HepG2 (cell line): ENCODE data around the gene ATP9A. TPM values are rescaled to one million over a fixed set of nuclear protein-coding genes. Genes with fewer than 3 reads are reported as not detected.

Source experiments
- ATAC-seq: fragments of 200-7000 bp; cut with Tn5 transposase; 3 replicates; pipeline ENCODE4 v1.9.1; 2020; ENCODE audit warnings: mild to moderate bottlenecking, moderate library complexity
- BruUV-seq: library from RNA; stranded (reverse); fragments of 400-500 nt; replicated peaks from 2 replicates; lab custom pipeline; 2021; lab: Mats Ljungman, UMichigan
- CTCF ChIA-PET: fragments of 300-600 bp; formaldehyde crosslinking; extraction: SDS; loops from one replicate; lab custom pipeline; 2021; ENCODE audit warnings: low total read pairs, inconsistent platforms, low intra/inter-chr PET ratio; lab: Yijun Ruan, JAX
- POLR2A ChIA-PET: fragments of 350-600 bp; sonication (Branson Sonifier 250); formaldehyde crosslinking; loops from one replicate; lab custom pipeline; 2020; ENCODE audit warnings: antibody characterized with exemption, inconsistent platforms; lab: Yijun Ruan, JAX
- DNase-seq: peaks from one replicate; pipeline ENCODE4 v3.0.0-alpha.2; 2015; ENCODE audit warnings: low spot score
- FAIRE-seq: peaks from 3 replicates; lab custom pipeline; 2011; peaks lifted over from hg19 to GRCh38; lab: Jason Lieb, UNC
- H2AFZ ChIP-seq: one replicate; pipeline ENCODE4 v1.6.1; 2011; ENCODE audit warnings: low read length, inconsistent platforms
- H3K27ac ChIP-seq: fragments of 300-600 bp; 3 replicates; pipeline ENCODE4 v1.8.0; 2011; ENCODE audit warnings: mixed run types, mild to moderate bottlenecking, mixed read lengths, low read length, inconsistent platforms; ENCODE audit not compliant: insufficient read depth; ENCODE audit errors: extremely low read length
- H3K27me3 ChIP-seq, 2 experiments: fragments of 200-600 bp in 1 of 2; 2 replicates in 1 of 2; 3 replicates in 1 of 2; pipeline versions ENCODE4 v1.6.0 to v1.8.0; 2011; ENCODE audit warnings: low read length in 2 of 2, mild to moderate bottlenecking in 2 of 2, moderate library complexity in 2 of 2, inconsistent platforms in 1 of 2; ENCODE audit not compliant: insufficient read depth in 2 of 2, control insufficient read depth in 1 of 2
- H3K36me3 ChIP-seq, 2 experiments: fragments of 200-600 bp in 1 of 2; replicated peaks in 1 of 2; 2 replicates in 1 of 2; 3 replicates in 1 of 2; pipeline versions ENCODE4 v1.5.1 to v1.8.0; 2011; ENCODE audit warnings: low read length in 2 of 2, inconsistent platforms in 1 of 2; ENCODE audit not compliant: insufficient read depth in 2 of 2, control insufficient read depth in 1 of 2
- H3K4me1 ChIP-seq: 2 replicates; pipeline ENCODE4 v1.5.1; 2012; ENCODE audit warnings: low read length, inconsistent platforms; ENCODE audit not compliant: insufficient read depth
- H3K4me2 ChIP-seq: 2 replicates; pipeline ENCODE4 v1.6.0; 2011; ENCODE audit warnings: low read depth, low read length, inconsistent platforms
- H3K4me3 ChIP-seq, 3 experiments: fragments of 200-600 bp in 1 of 3; sonication (generic), shearing (Covaris generic) in 1 of 3; replicated peaks in 1 of 3; 2 replicates each; pipeline ENCODE4 v1.5.1; 2011 to 2016; ENCODE audit warnings: low read length in 3 of 3, inconsistent platforms in 2 of 3, low read depth in 2 of 3, mild to moderate bottlenecking in 2 of 3, control low read depth in 1 of 3, mixed read lengths in 1 of 3; ENCODE audit not compliant: insufficient read depth in 1 of 3
- H3K79me2 ChIP-seq: one replicate; pipeline ENCODE4 v1.6.1; 2011; ENCODE audit warnings: low read length, inconsistent platforms; ENCODE audit not compliant: insufficient read depth
- H3K9ac ChIP-seq: 2 replicates; pipeline ENCODE4 v1.6.0; 2011; ENCODE audit warnings: mild to moderate bottlenecking, low read depth, low read length, inconsistent platforms; ENCODE audit not compliant: insufficient read depth
- H3K9me3 ChIP-seq: 2 replicates; pipeline ENCODE4 v1.5.1; 2012; ENCODE audit warnings: mild to moderate bottlenecking, low read length
- H4K20me1 ChIP-seq: 2 replicates; pipeline ENCODE4 v1.6.0; 2011; ENCODE audit warnings: inconsistent platforms, mild to moderate bottlenecking, low read length, moderate library complexity; ENCODE audit not compliant: insufficient read depth
- EHMT2 ChIP-seq: fragments of 200-600 bp; sonication (generic); IDR thresholded peaks from 2 replicates; pipeline ENCODE4 v1.7.0; 2017; ENCODE audit warnings: antibody characterized with exemption, low read depth, low read length, borderline replicate concordance
- FOXA3 ChIP-seq: IDR thresholded peaks from 2 replicates; pipeline ENCODE4 v1.6.1; 2016; ENCODE audit warnings: missing genetic modification reagents, missing compliant biosample characterization
- HOXA5 ChIP-seq: sonication (generic); formaldehyde crosslinking; IDR thresholded peaks from 2 replicates; pipeline ENCODE4 v1.4.0; 2020; ENCODE audit warnings: missing genetic modification reagents
- MAFK ChIP-seq, 2 experiments: IDR thresholded peaks in 1 of 2; conservative IDR thresholded peaks in 1 of 2; 2 replicates each; pipeline ENCODE4 v1.6.1; 2011; ENCODE audit warnings: improper control_type of control experiment in 2 of 2, low read length in 2 of 2
- ZNF768 ChIP-seq: sonication (generic); formaldehyde crosslinking; IDR thresholded peaks from 2 replicates; pipeline ENCODE4 v1.4.0; 2020; ENCODE audit warnings: missing genetic modification reagents
- WGBS: methylation state at CpG from one replicate; pipeline ENCODE4 v1.1.6; 2017; ENCODE audit warnings: low lambda C conversion rate; 5-methylcytosine and 5-hydroxymethylcytosine counted together
- in situ Hi-C: cut with HindIII; loops from 2 replicates; pipeline ENCODE4 v1.10.0; 2017; ENCODE audit warnings: low pct_unique_long_range_greater_than_20kb; ENCODE audit not compliant: extremely low pct_ligation_motif_present
- intact Hi-C: fragments of 100-400 bp; cut with micrococcal nuclease; formaldehyde crosslinking; loops from one replicate; pipeline ENCODE4 v1.10.0; 2022; ENCODE audit not compliant: unreplicated experiment
- polyA plus RNA-seq, 8 experiments: library from polyadenylated mRNA; depleted of rRNA in 3 of 8; stranded (reverse) in 7 of 8; unstranded in 1 of 8; fragments of >200 nt; fragmentation: Illumina TruSeq in 4 of 8; extraction: Trizol in 4 of 8; gene quantifications; 2 replicates each; pipeline versions ENCODE4 v1.2.1 to v1.2.3, GENCODE V29; 2011 to 2016; ENCODE audit warnings: low read depth in 4 of 8, missing spikeins in 1 of 8, mixed read lengths in 1 of 8; ENCODE audit not compliant: insufficient read depth in 1 of 8
- total RNA-seq, 5 experiments: library from RNA; depleted of rRNA; stranded (reverse); fragments of >200 nt; fragmentation: Illumina TruSeq; extraction: Trizol; gene quantifications; 2 replicates each; pipeline ENCODE4 v1.2.3, GENCODE V29; 2016; ENCODE audit warnings: low read depth in 1 of 5
- TF ChIP-seq, protein P1 (sequence below): sonication (generic); formaldehyde crosslinking; IDR thresholded peaks from 2 replicates; pipeline ENCODE4 v1.4.0; 2020; ENCODE audit warnings: mild to moderate bottlenecking, missing genetic modification reagents

Gene ATP9A
- total and polyA plus RNA-seq, 2 of the 13 experiments (the other 11 are each of a cell fraction or from before 2014, with no cell fraction given), result 11.8 to 18.5 TPM

DNA sequence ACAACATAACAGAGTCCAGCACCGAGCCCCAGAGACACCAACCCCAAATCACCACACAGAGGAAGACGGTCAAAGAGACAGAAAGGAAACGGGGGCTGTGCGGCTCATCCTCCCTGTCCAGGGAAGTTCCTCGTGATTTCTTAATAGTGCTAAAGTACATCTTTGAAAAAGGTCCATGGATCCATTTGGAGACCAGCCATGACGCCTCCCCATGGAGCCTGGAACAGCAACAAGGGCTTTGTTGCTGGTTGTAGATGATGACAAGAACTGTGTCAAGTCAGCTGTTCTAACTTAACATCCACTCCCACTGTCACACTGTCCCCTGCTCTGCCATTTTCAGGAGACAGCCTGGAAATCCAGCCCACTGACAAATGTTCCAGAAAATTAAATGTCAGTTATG, 99.7 kb downstream of the ATP9A start:
- in situ Hi-C loops, result no loop called here
- intact Hi-C loops, result no loop called here
- H3K36me3 ChIP-seq, result peaks cover 23 to 31% of the 10 kb centered on the region in 2 experiments
- CTCF ChIA-PET, result no interaction called here
- TF ChIP-seq ZNF768 (no peak), FOXA3 (CRISPR knock-in tag) (no peak), HOXA5 (CRISPR knock-in tag) (no peak), EHMT2 (no peak), MAFK (conservative IDR thresholded peaks at IDR 0.05 in 1 of 2, IDR thresholded peaks at IDR 0.05 in 1 of 2; ENCODE audit: low read length in 2 of 2) (0 out of 4 replicates have a peak, but pooled peaks have one; percentile 12 to 14)
- TF ChIP-seq, protein P1, sequence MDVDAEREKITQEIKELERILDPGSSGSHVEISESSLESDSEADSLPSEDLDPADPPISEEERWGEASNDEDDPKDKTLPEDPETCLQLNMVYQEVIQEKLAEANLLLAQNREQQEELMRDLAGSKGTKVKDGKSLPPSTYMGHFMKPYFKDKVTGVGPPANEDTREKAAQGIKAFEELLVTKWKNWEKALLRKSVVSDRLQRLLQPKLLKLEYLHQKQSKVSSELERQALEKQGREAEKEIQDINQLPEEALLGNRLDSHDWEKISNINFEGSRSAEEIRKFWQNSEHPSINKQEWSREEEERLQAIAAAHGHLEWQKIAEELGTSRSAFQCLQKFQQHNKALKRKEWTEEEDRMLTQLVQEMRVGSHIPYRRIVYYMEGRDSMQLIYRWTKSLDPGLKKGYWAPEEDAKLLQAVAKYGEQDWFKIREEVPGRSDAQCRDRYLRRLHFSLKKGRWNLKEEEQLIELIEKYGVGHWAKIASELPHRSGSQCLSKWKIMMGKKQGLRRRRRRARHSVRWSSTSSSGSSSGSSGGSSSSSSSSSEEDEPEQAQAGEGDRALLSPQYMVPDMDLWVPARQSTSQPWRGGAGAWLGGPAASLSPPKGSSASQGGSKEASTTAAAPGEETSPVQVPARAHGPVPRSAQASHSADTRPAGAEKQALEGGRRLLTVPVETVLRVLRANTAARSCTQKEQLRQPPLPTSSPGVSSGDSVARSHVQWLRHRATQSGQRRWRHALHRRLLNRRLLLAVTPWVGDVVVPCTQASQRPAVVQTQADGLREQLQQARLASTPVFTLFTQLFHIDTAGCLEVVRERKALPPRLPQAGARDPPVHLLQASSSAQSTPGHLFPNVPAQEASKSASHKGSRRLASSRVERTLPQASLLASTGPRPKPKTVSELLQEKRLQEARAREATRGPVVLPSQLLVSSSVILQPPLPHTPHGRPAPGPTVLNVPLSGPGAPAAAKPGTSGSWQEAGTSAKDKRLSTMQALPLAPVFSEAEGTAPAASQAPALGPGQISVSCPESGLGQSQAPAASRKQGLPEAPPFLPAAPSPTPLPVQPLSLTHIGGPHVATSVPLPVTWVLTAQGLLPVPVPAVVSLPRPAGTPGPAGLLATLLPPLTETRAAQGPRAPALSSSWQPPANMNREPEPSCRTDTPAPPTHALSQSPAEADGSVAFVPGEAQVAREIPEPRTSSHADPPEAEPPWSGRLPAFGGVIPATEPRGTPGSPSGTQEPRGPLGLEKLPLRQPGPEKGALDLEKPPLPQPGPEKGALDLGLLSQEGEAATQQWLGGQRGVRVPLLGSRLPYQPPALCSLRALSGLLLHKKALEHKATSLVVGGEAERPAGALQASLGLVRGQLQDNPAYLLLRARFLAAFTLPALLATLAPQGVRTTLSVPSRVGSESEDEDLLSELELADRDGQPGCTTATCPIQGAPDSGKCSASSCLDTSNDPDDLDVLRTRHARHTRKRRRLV (CRISPR knock-in tag), result no peak
- TF ChIP-seq, all 625 proteins: peak for 1
- Histone ChIP-seq H4K20me1 (no peaks in the 10 kb centered on the region), H3K79me2 (no peaks in the 10 kb centered on the region), H3K9me3 (no peaks in the 10 kb centered on the region), H3K27ac (no peak overlapping the region), H3K27me3 (no peaks in the 10 kb centered on the region), H3K4me1 (peaks cover 18% of the 10 kb centered on the region), H2AFZ (no peak overlapping the region), H3K9ac (no peak overlapping the region), H3K4me3 (no peak overlapping the region), H3K4me2 (no peak overlapping the region)
- ATAC-seq (no peak), DNase-seq (no peak), FAIRE-seq (no peak)
- POLR2A ChIA-PET, result no interaction called here
- BruUV-seq, result no TSS peak
- WGBS, result 94% methylated on average over 6 of the region's 6 CpGs
